ENCODE data around the gene ST14. TPM values are rescaled to one million over a fixed set of nuclear protein-coding genes. Genes with fewer than 3 reads are reported as not detected.

ST14 gene
- total and polyA plus RNA-seq, 10 of the 15 experiments (the other 5 are each of a cell fraction or from before 2014, with no cell fraction given), result 0.02 to 3.9 (median 0.73) TPM; not detected in 2

DNA sequence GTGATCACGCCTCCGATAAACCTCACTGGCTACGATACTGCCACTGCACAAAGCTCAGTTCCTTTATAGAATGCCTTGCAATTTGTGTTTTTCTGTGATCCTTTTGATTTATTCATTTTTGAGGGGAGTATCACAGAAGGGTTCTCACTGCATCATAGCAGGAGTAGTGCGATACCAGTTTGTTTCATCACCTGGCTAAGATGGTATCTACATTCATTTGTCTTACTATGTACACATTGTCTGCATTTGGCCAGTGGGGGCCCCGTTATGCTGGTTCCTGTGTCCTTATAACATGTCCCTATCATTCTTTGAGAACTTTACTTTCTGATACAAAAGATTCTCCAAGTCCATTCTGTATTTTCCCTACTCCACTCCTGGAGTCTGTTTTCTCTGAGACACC lies 45.3 kb upstream of the ST14 start:
- intact Hi-C loops (cut with micrococcal nuclease; ENCODE audit: unreplicated experiment) (no loop called here), in situ Hi-C loops (cut with MboI) (no loop called here)
- no peak for ATAC-seq
- no peak overlapping the region for H3K4me3 ChIP-seq
- H3K36me3 ChIP-seq (ENCODE audit: control insufficient read depth in 2 of 2, insufficient read depth in 2 of 2, low read length in 1 of 2), result no peaks in the 10 kb centered on the region
- POLR2A ChIA-PET, result no interaction called here
- peaks cover 19% of the 10 kb centered on the region for H3K4me1 ChIP-seq (ENCODE audit: control insufficient read depth, insufficient read depth, low read length)
- no TSS peak for BruUV-seq (replicated peaks)
- no peak overlapping the region for H3K4me2 ChIP-seq (ENCODE audit: control insufficient read depth, insufficient read depth)
- RAD21 ChIA-PET (ENCODE audit: unreplicated experiment), result interaction anchor here (1.5 kb wide), 1 partner anchor 18 kb away, joined by 6 read pairs; no protein-coding TSS in a partner anchor
- H3K79me2 ChIP-seq (ENCODE audit: control insufficient read depth, insufficient read depth, low read length), result no peaks in the 10 kb centered on the region
- no peak overlapping the region for H3K9ac ChIP-seq (ENCODE audit: control insufficient read depth, insufficient read depth, low read length)
- SMC1A ChIA-PET (ENCODE audit: uncharacterized antibody, unreplicated experiment), result no interaction called here
- 93% methylated on average over 5 of the region's 5 CpGs for WGBS (ENCODE audit: insufficient coverage, insufficient replicate concordance, low lambda C conversion rate, missing lambda C conversion rate)
- H2AFZ ChIP-seq (ENCODE audit: control insufficient read depth, low read depth, low read length), result no peak overlapping the region
- H3K27ac ChIP-seq (ENCODE audit: control insufficient read depth, insufficient read depth), result no peak overlapping the region
- H4K20me1 ChIP-seq (ENCODE audit: control insufficient read depth, insufficient read depth), result no peaks in the 10 kb centered on the region
- CTCF ChIA-PET, result interaction anchor here (0.6 to 2.3 kb wide), 5 partner anchors 9 to 110 kb away, joined by 3 to 17 read pairs (median 4); no protein-coding TSS in a partner anchor
- no peak for TF ChIP-seq FOS (IDR thresholded peaks at IDR 0.05; ENCODE audit: borderline replicate concordance, extremely low read depth, insufficient read length)
- no peak for TF ChIP-seq CHD4 (IDR thresholded peaks at IDR 0.05)
- TF ChIP-seq SMARCA5 (IDR thresholded peaks at IDR 0.05), result no peak
- TF ChIP-seq NFXL1 (IDR thresholded peaks at IDR 0.05; ENCODE audit: borderline replicate concordance), result no peak
- TF ChIP-seq SMAD1 (IDR thresholded peaks at IDR 0.05; ENCODE audit: low read depth, partially characterized antibody), result no peak
- no peak for TF ChIP-seq DPF2 (IDR thresholded peaks at IDR 0.05)
- TF ChIP-seq JUND (IDR thresholded peaks at IDR 0.05; ENCODE audit: low read depth, low read length), result no peak
- no peak for TF ChIP-seq TBL1XR1 (IDR thresholded peaks at IDR 0.05; ENCODE audit: low read depth, low read length)
- TF ChIP-seq IKZF2 (IDR thresholded peaks at IDR 0.05), result no peak
- peak; percentile 76 for FAIRE-seq
- no peak for DNase-seq (ENCODE audit: low read depth, low spot score)
- no peaks in the 10 kb centered on the region for H3K9me3 ChIP-seq (replicated peaks; ENCODE audit: control insufficient read depth, insufficient read depth, low read length)
- no peaks in the 10 kb centered on the region for H3K27me3 ChIP-seq (replicated peaks in 1 of 2; ENCODE audit: control insufficient read depth in 2 of 2, insufficient read depth in 2 of 2, low read length in 1 of 2)

DNA sequence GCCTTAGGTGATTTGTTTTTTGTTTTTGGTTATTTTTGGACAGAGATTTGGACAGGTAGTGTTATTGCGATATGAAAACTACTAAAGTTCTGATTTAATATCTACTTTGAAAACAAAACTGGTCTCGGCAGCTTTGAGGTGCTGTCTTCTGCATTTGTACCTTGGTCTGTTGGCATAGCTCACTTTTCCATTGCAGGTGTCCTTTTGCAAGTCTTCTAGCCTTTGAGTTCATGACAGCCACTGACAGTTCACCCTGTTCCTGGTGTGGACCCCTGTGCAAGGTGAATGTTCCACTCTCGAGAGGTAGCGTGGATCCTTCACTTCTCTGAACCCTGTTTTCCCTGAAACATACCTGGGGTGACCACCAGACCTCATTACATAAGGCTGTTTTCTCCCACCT lies 44.9 kb upstream of the ST14 start:
- no peak for ATAC-seq
- peaks cover 20% of the 10 kb centered on the region for H3K4me1 ChIP-seq (ENCODE audit: control insufficient read depth, insufficient read depth, low read length)
- H3K9ac ChIP-seq (ENCODE audit: control insufficient read depth, insufficient read depth, low read length), result no peak overlapping the region
- BruUV-seq (replicated peaks), result no TSS peak
- no peaks in the 10 kb centered on the region for H3K27me3 ChIP-seq (replicated peaks in 1 of 2; ENCODE audit: control insufficient read depth in 2 of 2, insufficient read depth in 2 of 2, low read length in 1 of 2)
- DNase-seq (ENCODE audit: low read depth, low spot score), result no peak
- ChIA-PET POLR2A (interaction anchor here (0.5 kb wide), 1 partner anchor 14 kb away, joined by 3 read pairs; no protein-coding TSS in a partner anchor), RAD21 (ENCODE audit: unreplicated experiment) (interaction anchor here (0.7 to 1.5 kb wide), 3 partner anchors 17 to 193 kb away, joined by 3 to 6 read pairs (median 4); no protein-coding TSS in a partner anchor), CTCF (interaction anchor here (0.6 to 2.3 kb wide), 5 partner anchors 9 to 111 kb away, joined by 3 to 17 read pairs (median 4); no protein-coding TSS in a partner anchor), SMC1A (ENCODE audit: uncharacterized antibody, unreplicated experiment) (interaction anchor here (1.2 kb wide), 1 partner anchor 12 kb away, joined by 5 read pairs; no protein-coding TSS in a partner anchor)
- no peaks in the 10 kb centered on the region for H3K79me2 ChIP-seq (ENCODE audit: control insufficient read depth, insufficient read depth, low read length)
- in situ Hi-C loops (cut with MboI), result no loop called here
- no peaks in the 10 kb centered on the region for H3K9me3 ChIP-seq (replicated peaks; ENCODE audit: control insufficient read depth, insufficient read depth, low read length)
- intact Hi-C loops (cut with micrococcal nuclease; ENCODE audit: unreplicated experiment), result loop anchor here (5.0 kb wide), 1 partner anchor 112 kb away; the partner anchor contains the start of gene PRDM10
- WGBS (ENCODE audit: insufficient coverage, insufficient replicate concordance, low lambda C conversion rate, missing lambda C conversion rate), result 86% methylated on average over 4 of the region's 4 CpGs
- H2AFZ ChIP-seq (ENCODE audit: control insufficient read depth, low read depth, low read length), result no peak overlapping the region
- no peak overlapping the region for H3K4me3 ChIP-seq
- FAIRE-seq, result no peak
- no peaks in the 10 kb centered on the region for H4K20me1 ChIP-seq (ENCODE audit: control insufficient read depth, insufficient read depth)
- no peaks in the 10 kb centered on the region for H3K36me3 ChIP-seq (ENCODE audit: control insufficient read depth in 2 of 2, insufficient read depth in 2 of 2, low read length in 1 of 2)
- no peak overlapping the region for H3K4me2 ChIP-seq (ENCODE audit: control insufficient read depth, insufficient read depth)
- no peak overlapping the region for H3K27ac ChIP-seq (ENCODE audit: control insufficient read depth, insufficient read depth)
- TF ChIP-seq WRNIP1 (IDR thresholded peaks at IDR 0.05; ENCODE audit: borderline replicate concordance, low read depth, low read length) (no peak), PRDM15 (CRISPR knock-in tag; IDR thresholded peaks at IDR 0.05) (no peak), CHD4 (IDR thresholded peaks at IDR 0.05) (no peak), IKZF1 (conservative IDR thresholded peaks at IDR 0.05) (no peak), POU2F2 (IDR thresholded peaks at IDR 0.05; ENCODE audit: borderline replicate concordance, low read depth, low read length) (no peak)

All from GM12878 (cell line).